Activated B cell treated with CpG ODN at 0.5 μM for 24 hours (primary cell): ENCODE measurements around the gene SMCO2. TPM values are rescaled to one million over a fixed set of nuclear protein-coding genes. Genes with fewer than 3 reads are reported as not detected.

ENCODE experiments used
- ATAC-seq: fragments of 200-7000 bp; cut with Tn5 transposase; one replicate; pipeline ENCODE4 v1.10.0; 2021; ENCODE audit warnings: low read depth, mild to moderate bottlenecking, moderate library complexity
- CTCF ChIA-PET: fragments of 350-600 bp; sonication (Branson Sonifier 250); formaldehyde crosslinking; loops from one replicate; lab custom pipeline; 2021; ENCODE audit warnings: antibody characterized with exemption; lab: Charles Lee
- POLR2A ChIA-PET: fragments of 350-600 bp; sonication (Branson Sonifier 250); formaldehyde crosslinking; loops from one replicate; lab custom pipeline; 2021; ENCODE audit warnings: antibody characterized with exemption; lab: Charles Lee
- DNase-seq: peaks from one replicate; pipeline ENCODE4 v3.0.0; 2022
- H3K27ac Mint-ChIP-seq: one replicate; pipeline ENCODE4 v1.8.0; 2020; ENCODE audit warnings: mixed read lengths
- H3K27me3 Mint-ChIP-seq: one replicate; pipeline ENCODE4 v1.8.0; 2021; ENCODE audit warnings: mixed read lengths
- H3K36me3 Mint-ChIP-seq: one replicate; pipeline ENCODE4 v1.8.0; 2021; ENCODE audit warnings: low read depth, mixed read lengths
- H3K4me1 Mint-ChIP-seq: one replicate; pipeline ENCODE4 v1.8.0; 2021; ENCODE audit warnings: mixed read lengths
- H3K4me3 Mint-ChIP-seq: one replicate; pipeline ENCODE4 v1.8.0; 2020; ENCODE audit warnings: mild to moderate bottlenecking, mixed read lengths
- H3K9me3 Mint-ChIP-seq: one replicate; pipeline ENCODE4 v1.8.0; 2020; ENCODE audit warnings: mixed read lengths
- CTCF ChIP-seq: fragments of 200-600 bp; IDR thresholded peaks from one replicate; pipeline ENCODE4 v1.8.0; 2022; ENCODE audit warnings: antibody characterized with exemption, mild to moderate bottlenecking
- intact Hi-C: fragments of 100-400 bp; cut with micrococcal nuclease; formaldehyde crosslinking; loops from one replicate; pipeline ENCODE4 v1.15.1; 2024
- total RNA-seq: library from RNA; stranded (reverse); gene quantifications from 2 replicates; pipeline ENCODE4 v1.2.3, GENCODE V29; 2022

SMCO2 gene
- total RNA-seq, 1 donor from 2014 or later = not detected

- Mint-ChIP-seq H3K4me3 (no peak overlapping the region), H3K27me3 (peaks cover 5% of the 10 kb centered on the region), H3K9me3 (peaks cover 2% of the 10 kb centered on the region), H3K4me1 (no peaks in the 10 kb centered on the region), H3K27ac (no peak overlapping the region), H3K36me3 (no peaks in the 10 kb centered on the region)
- ChIA-PET CTCF (no interaction called here), POLR2A (no interaction called here)
- TF ChIP-seq CTCF = no peak
- intact Hi-C loops = no loop called here
- ATAC-seq (no peak), DNase-seq (no peak)
Observed at GRCh38 chr12:27505761-27506160, 59.2 kb downstream of the SMCO2 start.

DNA sequence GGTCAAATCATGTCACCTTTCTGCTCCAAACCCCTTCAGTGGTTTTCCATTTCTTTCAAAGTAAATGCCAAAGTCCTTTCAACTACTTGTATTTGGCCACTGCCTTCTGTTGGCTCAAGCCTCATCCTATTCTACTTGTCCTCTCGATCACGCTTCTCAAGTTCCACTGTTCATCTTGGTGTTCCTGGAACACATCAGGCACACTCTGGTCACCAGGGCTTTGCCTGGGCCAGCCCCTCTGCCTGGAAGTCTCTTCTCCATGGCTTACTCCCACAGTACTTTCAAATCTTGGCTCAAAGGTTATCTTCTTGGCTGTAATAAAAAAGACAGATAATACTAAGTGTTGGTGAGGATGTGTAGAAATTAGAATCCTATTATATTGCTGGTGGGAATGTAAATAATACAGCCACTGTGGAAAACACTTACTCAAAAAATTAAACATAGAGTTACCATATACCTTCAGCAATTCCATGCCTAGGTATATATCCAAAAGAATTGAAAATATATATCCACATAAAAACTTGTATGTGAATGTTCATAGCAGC lies 60.2 kb downstream of the SMCO2 start:
- H3K9me3 Mint-ChIP-seq = peaks cover 2% of the 10 kb centered on the region
- no peak overlapping the region for H3K27ac Mint-ChIP-seq
- DNase-seq (no peak), ATAC-seq (no peak)
- peaks cover 5% of the 10 kb centered on the region for H3K27me3 Mint-ChIP-seq
- CTCF ChIA-PET = no interaction called here
- no peak for TF ChIP-seq CTCF
- H3K4me3 Mint-ChIP-seq = no peak overlapping the region
- intact Hi-C loops = no loop called here
- H3K4me1 Mint-ChIP-seq = no peaks in the 10 kb centered on the region
- H3K36me3 Mint-ChIP-seq = no peaks in the 10 kb centered on the region
- POLR2A ChIA-PET = no interaction called here

- H3K27me3 Mint-ChIP-seq = peaks cover 1% of the 10 kb centered on the region
- ChIA-PET CTCF (no interaction called here), POLR2A (no interaction called here)
- ATAC-seq (no peak), DNase-seq (no peak)
- no peak overlapping the region for H3K4me3 Mint-ChIP-seq
- intact Hi-C loops = no loop called here
- H3K36me3 Mint-ChIP-seq = no peaks in the 10 kb centered on the region
- no peak for TF ChIP-seq CTCF
- peaks cover 2% of the 10 kb centered on the region for H3K9me3 Mint-ChIP-seq
- peaks cover 2% of the 10 kb centered on the region for H3K4me1 Mint-ChIP-seq
- no peak overlapping the region for H3K27ac Mint-ChIP-seq
Observed at GRCh38 chr12:27508736-27509431, 62.3 kb downstream of the SMCO2 start.

DNA sequence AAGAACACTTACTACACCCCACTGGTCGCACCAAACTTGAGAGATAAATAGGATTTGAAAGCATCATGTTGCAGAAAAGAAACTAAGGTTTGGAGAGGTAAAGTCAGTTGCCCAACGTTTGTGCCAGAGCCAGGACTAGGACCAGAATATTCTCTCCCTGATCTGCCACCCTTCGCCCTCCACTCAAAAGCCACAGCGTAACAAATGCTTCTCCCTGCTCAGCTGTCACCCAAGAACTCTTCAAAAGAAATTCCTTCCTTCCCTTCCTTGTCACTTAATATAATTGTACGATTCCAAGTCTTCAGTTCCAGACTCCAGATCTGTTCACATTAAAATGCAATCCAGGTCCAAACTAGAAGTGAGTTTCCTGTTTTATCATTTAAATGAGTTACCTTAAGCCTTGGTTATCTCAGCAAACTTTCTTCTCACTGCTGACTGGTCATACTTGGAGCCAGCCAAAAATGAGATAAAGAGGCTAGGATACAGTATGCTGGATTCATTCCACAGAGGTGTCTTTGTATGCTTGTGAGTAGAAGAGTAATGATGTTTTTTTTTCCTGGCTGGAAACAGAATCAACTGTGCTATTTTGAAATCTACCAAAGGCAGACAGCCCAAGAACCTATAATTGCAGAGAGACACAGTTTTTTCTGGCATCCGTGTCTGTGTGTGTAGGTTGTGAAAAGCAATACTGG lies 64.6 kb downstream of the SMCO2 start:
- CTCF ChIA-PET = no interaction called here
- intact Hi-C loops = no loop called here

More for the DNA sequence above, 64.6 kb downstream of the SMCO2 start:
- peaks cover 2% of the 10 kb centered on the region for H3K4me1 Mint-ChIP-seq
- DNase-seq (no peak), ATAC-seq (no peak)
- H3K4me3 Mint-ChIP-seq = no peak overlapping the region
- H3K9me3 Mint-ChIP-seq = peaks cover 2% of the 10 kb centered on the region
- POLR2A ChIA-PET = no interaction called here
- TF ChIP-seq CTCF = no peak
- no peak overlapping the region for H3K27ac Mint-ChIP-seq
- H3K27me3 Mint-ChIP-seq = no peaks in the 10 kb centered on the region
- no peaks in the 10 kb centered on the region for H3K36me3 Mint-ChIP-seq
